Ovary (tissue), 3 donors: ENCODE data around the gene C18orf54.

Source experiments
- CTCF ChIP-seq, 3 donors: fragments of 450-650 bp in 2 of 3; fragments of 200-600 bp in 1 of 3; IDR thresholded peaks; one replicate each; pipeline versions ENCODE4 v1.5.1 to v1.8.0; 2016 to 2022; ENCODE audit warnings: antibody characterized with exemption in 3 of 3, mild to moderate bottlenecking in 1 of 3
- POLR2A ChIP-seq: fragments of 450-650 bp; IDR thresholded peaks from one replicate; pipeline ENCODE4 v1.6.1; 2017; ENCODE audit warnings: antibody characterized with exemption, mild to moderate bottlenecking, moderate library complexity
- donor health status: DM: no; HTN: no; CAD: no.

DNA sequence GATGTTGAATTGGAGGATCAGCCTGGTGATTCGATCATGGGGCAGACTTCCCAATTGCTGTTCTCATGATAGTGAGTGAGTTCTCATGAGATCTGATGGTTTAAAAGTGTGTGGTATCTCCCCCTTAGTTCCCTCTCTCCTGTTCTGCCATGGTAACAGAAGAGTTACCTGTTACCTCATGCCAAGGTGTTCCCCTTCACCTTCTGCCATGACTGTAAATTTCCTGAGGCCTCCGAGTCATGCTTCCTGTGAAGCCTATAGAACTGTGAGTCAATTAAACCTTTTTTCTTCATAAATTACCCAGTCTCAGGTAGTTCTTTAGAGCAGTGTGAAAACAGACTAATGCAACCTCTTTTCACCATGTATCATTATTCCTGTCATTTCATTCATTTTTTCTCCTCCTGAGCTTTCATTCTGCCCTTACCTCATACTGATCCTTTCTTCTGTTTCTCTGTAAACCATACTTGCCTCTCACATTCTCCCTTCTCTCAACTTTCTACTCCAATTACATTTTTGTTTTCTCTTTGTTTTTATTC lies 22.0 kb upstream of the C18orf54 start:
- no peak for TF ChIP-seq CTCF (IDR thresholded peaks at IDR 0.05)
- TF ChIP-seq POLR2A: no peak
